ENCODE measurements around the gene CPNE7.

CPNE7 gene

GRCh38 chr16:89549007-89549700 lies 26.4 kb upstream of the CPNE7 start:
- DNase-seq, result no peak

GRCh38 chr16:89550421-89551007 lies 25.0 kb upstream of the CPNE7 start:
- DNase-seq, result peak; percentile 23 to 58

- DNase-seq, result no peak
Measured at GRCh38 chr16:89552329-89552728, 23.2 kb upstream of the CPNE7 start.

GRCh38 chr16:89552913-89553312 lies 22.6 kb upstream of the CPNE7 start:
- DNase-seq, result no peak

DNA sequence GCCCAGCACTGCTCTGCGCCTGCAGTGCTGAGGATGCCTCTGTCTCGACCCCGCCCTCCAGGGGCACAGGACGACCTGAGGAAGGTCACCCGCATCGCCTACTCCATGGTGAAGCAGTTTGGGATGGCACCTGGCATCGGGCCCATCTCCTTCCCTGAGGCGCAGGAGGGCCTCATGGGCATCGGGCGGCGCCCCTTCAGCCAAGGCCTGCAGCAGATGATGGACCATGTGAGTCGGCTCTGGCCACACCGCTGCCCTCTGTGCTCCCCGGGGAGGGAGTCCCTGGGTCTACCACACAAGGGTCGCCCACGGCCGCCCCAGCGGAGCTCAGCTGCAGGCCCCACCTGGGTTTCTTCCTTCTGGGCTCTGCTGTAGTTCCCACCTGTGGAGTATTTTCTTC lies 21.8 kb upstream of the CPNE7 start:
- no peak for DNase-seq

- no peak for DNase-seq
Measured at GRCh38 chr16:89554343-89554742, 21.2 kb upstream of the CPNE7 start.

DNA sequence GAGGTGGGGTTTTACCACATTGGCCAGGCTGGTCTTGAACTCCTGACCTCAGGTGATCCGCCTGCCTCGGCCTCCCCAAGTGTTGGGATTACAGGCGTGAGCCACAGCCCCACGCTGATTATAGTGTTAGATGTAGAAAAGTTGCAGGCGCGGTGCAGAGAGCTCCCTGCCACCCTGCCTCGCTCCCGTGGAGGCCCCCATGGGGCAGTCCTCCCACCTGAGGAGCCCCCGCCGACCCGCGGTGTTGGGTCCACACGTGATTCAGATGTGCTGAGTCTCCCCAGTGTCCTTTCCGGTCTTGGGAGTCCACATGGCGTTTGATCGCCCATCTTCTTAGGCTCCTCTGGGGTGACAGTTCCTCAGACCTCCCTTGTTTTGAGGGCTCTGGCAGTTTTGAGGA lies 20.3 kb upstream of the CPNE7 start:
- no peak for DNase-seq

DNA sequence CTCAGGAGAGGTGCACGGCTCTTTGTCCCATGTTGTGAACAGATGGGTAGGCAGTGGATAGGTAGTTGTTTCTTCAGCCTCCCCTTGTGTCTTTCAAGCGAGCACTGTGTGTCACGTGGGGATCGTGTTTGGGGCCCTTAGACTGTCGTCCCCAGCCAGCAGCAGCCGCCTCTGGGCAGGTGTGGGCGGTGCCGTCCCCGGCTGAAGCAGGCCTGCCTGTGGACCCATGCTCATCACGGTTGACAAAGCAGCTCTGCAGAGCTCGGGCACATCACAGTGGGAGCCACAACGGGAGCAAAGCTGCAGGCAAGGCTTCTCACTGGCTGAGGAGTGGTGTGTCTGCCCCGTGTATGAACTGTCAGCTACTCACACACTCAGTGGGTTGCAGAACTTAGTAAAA lies 19.8 kb upstream of the CPNE7 start:
- DNase-seq, result no peak

GRCh38 chr16:89556750-89557689 lies 18.5 kb upstream of the CPNE7 start:
- DNase-seq, result peak; percentile 78 to 83

DNA sequence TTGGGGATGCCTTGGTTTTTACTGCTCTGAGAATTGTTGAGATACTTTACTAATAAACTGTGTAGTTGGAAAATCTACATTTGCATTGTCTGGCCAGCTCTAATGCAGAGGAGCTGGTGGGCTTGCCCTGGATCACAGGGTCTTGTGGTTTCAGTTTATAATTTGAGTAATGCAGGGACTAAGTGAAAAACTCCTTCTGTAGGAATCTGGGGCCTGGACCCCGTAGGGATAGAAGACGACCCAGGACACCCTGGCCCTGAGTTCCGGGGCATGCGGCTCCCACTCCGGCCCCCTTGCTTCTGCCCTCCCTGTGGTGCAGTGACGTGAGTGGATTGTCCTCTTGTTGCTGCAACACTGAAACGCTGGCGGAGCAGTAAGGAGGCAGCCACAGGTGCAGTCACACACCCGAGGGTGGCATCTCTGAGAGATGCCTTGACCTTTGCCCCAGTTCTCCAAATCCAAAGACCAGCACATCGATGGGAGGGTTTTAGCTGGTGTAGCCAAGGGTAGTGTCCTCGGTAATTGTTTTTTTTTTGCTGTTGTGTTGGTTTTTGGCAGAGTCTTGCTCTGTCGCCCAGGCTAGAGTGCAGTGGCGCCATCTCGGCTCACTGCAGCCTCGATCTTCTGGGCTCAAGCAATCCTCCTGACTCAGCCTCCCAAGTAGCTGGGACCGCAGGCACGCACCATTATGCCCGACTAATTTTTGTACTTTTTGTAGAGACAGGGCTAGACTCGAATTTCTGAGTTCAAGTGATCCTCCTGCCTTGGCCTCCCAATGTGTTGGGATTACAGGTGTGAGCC lies 17.7 kb upstream of the CPNE7 start:
- DNase-seq, result no peak

GRCh38 chr16:89560378-89561141 lies 15.0 kb upstream of the CPNE7 start, which contains the start of gene RPL13:
RPL13 (plus strand) TSS chr16:89560682; CDS start chr16:89560960, 278 bp downstream.
- DNase-seq, result peak; percentile 95 to 97

GRCh38 chr16:89561142-89561883 lies 14.2 kb upstream of the CPNE7 start:
- no peak for DNase-seq

- no peak for DNase-seq
Measured at GRCh38 chr16:89561884-89562599, 13.5 kb upstream of the CPNE7 start.

DNA sequence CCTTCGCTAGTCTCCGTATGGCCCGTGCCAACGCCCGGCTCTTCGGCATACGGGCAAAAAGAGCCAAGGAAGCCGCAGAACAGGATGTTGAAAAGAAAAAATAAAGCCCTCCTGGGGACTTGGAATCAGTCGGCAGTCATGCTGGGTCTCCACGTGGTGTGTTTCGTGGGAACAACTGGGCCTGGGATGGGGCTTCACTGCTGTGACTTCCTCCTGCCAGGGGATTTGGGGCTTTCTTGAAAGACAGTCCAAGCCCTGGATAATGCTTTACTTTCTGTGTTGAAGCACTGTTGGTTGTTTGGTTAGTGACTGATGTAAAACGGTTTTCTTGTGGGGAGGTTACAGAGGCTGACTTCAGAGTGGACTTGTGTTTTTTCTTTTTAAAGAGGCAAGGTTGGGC lies 12.6 kb upstream of the CPNE7 start:
- DNase-seq, result no peak

- no peak for DNase-seq
Measured at GRCh38 chr16:89563639-89564392, 11.7 kb upstream of the CPNE7 start.

DNA sequence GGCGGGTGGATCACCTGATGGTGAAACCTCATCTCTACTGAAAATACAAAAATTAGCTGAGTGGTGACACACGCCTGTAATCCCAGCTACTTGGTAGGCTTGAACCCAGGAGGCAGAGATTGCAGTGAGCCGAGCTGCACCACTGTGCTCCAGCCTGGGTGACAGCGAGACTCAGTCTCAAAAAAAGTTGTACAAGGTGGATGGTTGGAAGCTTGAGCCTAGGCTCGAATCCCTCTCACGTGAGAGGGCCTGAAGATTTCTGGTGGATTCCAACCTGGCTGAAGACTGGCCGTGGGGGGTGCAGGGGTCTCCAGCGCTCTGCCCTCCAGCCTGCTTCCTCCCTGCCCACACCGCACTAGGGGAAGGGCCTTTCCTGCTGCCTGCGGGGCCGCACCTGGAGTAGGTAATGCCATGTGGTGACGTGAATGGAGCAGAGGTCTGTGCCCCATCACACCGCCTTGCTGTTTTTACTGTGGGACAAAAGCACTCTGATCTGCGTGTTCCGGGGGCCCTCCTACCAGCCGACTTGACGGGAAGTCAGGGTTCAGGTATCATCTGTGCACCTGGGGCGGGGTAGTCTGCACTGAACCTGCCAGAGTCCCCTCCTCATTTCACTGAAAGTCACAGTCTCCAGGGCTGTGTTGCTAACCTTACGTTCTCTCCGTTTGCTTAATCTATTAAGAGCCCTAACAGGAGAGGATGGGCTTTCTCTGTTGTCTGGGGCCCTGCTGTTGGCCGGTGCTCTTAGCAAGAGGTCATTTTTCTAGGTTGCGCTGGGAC lies 10.9 kb upstream of the CPNE7 start:
- no peak for DNase-seq

DNA sequence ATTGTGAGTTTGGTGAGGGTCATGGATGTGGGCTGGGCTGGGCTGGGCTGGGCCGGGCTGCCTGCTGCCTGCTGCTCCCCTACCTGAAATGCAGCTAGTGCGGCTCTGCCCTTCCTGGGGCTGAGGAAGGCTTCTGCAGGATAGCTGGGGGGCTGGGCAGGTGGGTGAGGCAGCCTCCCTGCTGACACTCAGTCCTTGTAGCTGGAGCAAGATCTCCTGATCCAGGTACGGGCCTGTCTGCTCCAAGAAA lies 10.4 kb upstream of the CPNE7 start:
- DNase-seq, result no peak

DNA sequence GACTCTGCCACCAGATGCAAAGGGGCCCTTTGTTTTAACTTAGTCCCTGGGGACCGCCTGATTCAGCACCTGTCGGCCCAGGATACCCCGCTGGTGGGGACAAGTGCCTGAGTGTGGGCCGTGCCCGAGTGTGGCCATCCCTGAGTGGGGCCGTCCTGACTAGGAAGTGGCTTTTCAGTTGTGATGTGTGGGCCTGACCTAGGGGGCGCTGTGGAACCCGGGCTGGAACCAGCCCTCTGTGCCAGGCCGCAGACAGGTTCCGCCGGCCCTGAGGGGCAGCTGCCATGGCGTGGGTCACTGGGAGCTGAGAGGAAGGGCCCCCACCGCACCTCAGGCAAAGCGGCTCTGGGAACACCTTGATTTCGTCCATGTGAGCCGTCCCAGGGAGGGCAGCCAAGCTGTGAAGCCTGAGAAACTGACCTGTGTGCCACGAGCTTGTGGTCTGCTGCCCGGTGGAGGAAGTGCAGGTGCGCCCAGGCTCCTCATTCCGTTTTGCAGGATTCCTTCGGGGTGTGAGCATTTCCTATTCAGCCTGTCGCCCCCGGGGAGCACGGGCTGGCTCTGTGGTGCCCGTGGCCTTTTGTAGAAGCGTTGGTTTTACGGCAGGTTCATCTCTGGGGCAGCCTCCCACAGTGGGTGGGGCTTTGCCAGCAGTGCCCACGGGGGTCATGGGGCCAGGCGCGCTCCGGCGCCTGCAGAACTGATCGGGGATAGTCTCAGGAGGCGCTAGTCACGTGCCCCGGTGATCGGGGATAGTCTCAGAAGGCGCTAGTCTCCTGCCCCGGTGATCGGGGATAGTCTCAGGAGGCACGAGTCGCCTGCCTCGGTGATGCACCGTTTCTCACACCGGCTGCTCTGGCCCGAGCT lies 9.8 kb upstream of the CPNE7 start:
- DNase-seq, result peak; percentile 64 to 82
